ENCODE measurements around the gene TP53BP2.
"Not testable (repeated sequence)": the region's sequence is repeated elsewhere in the genome, so short reads cannot be mapped to it uniquely, and the experiment has no call there.

TP53BP2 gene

DNA sequence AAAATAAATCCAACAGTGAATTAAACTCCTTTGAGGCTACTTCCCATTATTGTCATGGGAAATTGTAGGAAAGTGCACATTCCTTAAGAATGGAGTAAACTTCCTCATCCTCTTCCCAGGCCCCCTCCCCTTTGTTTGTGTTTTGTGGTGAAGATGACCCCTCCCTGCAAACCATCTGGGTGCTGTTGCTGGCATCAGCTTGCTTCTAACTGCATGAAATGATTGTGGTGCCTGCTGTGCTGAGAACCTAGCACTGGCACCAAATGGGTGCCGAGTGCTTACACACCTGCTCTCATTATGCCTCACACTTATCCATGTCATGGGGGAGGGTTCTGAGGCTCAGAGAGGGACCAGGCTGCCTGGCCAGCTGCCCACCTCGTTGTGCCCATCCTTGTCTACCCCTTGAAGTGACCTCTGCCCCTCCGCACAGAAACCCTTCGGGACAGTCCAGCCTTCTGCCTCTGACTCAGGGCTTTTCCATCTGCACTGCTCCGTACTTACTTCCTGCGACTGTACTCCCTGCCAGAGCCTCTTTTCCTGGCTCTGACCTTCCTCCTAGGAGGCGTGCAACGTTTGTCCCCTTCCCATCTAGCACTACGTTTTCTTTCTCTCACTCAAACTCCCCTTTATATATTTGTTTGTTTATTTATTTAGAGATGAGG, 102.8 kb downstream of the TP53BP2 start:
- no peak for DNase-seq (ENCODE audit: low spot score)

DNA sequence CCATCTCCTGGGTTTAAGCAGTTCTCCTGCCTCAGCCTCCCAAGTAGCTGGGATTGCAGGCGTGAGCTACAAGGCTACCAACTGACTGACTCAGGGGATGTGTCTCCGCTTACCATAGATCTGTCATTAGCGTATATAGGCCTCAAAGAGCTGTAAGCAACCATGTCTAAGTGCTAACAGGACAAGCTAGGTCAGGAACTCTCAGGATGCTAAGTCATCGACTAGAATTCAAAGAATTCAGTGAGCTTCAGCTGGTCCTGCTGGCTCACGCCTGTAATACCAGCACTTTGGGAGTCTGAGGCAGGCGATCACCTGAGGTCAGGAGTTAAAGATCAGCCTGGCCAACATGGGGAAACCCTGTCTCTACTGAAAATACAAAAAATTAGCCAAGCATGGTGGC, 103.9 kb downstream of the TP53BP2 start:
- DNase-seq (ENCODE audit: low spot score) = no peak

DNA sequence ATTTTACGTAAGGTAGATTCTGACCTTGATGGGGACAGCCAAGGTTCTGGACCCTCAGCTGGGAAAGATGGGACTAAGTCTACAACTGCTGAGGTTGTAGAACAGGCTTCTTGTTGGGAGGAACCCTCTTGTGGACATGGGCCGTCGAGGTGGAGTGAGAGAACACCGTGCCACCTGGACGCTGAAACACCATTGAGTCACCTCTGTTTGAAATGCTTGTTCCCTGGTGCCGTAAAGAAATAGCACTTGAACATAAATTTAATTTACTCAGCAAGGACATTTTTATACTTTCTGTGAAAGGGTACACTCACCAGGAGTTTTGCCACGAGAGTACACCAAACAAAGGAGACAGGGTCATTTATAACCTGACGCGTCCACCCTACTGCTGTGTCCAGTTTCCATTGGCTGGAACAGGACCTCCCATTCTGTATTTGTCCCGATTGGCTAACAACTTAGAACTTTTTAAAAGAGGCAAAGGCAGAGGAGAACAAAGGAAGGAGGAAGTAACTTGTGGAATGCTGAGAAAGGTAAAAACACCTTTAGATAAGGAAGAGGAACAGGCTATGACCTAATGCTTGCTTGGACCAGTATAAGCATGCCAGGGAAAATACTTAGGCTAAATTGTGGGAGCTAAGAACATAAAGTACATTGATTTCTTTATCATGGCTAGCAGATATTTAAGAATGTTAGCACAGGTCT, 105.6 kb downstream of the TP53BP2 start:
- DNase-seq (ENCODE audit: low spot score) = not testable (repeated sequence)

DNA sequence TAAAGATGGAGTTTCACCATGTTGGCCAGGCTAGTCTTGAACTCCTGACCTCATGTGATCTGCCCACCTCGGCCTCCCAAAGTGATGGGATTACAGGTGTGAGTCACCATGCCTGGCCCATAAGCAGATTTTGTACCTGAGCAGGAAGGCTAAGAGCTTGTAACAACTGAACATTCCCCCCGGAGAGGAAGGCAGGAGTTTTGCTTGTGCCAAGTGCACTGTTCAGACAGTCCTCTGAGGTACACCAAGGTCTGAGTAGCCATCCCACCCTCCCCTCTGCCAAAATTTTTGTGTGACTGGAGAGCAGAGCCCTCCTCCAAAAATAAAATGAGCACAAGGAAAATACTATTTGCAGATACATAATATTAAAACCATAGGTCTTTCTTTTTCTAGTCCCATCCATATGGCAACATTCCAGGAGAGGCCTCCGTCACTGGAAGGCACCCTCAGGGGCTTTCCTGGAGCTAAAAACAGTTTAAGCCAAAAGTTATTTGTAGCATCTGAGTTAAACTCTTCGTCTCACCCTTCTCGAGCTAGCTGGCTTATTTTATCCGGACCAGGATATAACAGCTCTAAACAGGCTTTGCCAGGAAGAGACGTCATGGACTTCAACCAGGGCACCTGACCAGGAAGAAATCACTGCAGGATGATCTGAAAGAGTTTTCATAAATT, 106.2 kb downstream of the TP53BP2 start:
- DNase-seq (ENCODE audit: low spot score) = no peak

DNA sequence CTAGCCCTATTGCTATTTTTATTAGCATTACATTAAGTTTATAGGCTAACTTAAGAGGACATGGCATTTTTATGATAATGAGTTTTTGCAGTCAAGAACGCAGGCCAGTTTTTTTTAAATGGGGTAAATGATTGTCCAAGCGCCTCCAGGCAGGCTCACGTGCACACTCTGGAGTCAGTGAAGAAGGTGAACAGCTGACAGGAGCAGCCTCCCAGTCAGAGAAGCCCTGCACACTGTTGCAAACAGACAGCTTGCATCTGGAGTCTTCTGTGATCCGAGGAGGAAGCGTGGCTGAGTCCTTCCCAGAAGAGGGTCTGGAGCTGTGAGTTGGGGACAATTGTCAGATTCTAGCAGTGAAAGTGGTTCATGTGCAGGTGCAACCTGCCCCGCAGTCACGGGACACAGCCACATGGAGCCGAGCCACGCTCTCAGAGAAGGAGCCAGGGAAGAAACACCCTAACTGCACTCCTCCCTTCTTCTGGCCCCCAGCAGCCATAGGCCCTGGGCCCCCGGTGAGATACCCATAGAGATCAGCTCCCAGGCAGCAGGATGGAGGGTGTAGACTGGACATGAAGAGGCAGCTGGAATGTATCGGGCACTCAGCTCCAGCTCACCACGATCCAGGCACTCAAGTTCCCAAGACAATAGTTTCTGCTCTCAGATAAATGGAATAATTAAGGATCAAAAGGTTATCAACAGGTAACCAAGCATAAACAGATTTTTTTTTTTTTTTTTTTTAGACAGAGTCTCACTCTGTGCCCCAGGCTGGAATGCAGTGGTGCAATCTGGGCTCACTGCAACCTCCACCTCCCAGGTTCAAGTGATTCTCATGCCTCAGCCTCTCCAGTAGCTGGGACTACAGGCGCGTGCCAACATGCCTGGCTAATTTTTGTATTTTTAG, 107.0 kb downstream of the TP53BP2 start:
- no peak for DNase-seq (ENCODE audit: low spot score)

DNA sequence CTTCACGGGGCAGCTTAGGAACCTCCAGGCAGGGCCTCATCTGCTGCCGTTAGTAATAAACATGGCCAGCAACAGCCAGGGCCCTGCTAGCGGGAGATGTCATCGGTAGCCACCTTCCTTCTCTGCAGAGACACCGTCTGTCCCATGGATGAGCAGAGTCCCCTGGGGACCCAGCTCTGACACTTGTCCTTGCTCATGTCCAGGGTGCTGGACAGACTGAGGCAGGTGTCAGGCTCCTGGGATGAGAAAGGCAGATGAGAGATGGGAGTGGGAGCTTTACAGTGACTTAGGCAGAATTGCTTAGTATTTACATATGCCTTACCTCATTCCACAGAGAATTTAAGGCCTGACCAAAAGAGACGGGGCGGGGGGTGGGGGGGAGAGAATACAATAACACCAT, 108.4 kb downstream of the TP53BP2 start:
- no peak for DNase-seq (ENCODE audit: low spot score)

DNA sequence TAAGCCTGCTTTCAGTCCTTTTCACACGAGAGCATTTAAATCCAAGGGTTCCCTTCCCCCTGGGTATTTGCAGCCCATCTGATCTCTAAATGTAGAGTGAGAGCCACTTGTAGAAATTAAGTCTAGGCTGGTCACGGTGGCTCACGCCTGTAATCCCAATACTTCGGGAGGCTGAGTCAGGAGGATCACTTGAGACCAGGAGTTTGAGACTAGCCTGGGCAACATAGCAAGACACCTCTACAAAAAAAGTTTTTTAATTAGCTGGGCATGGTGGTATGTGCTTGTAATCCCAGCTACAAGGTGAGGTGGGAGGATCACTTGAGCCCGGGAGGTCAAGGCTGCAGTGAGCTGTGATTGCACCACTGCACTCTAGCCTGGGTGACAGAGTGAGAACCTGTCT, 109.1 kb downstream of the TP53BP2 start:
- not testable (repeated sequence) for DNase-seq (ENCODE audit: low spot score)

DNA sequence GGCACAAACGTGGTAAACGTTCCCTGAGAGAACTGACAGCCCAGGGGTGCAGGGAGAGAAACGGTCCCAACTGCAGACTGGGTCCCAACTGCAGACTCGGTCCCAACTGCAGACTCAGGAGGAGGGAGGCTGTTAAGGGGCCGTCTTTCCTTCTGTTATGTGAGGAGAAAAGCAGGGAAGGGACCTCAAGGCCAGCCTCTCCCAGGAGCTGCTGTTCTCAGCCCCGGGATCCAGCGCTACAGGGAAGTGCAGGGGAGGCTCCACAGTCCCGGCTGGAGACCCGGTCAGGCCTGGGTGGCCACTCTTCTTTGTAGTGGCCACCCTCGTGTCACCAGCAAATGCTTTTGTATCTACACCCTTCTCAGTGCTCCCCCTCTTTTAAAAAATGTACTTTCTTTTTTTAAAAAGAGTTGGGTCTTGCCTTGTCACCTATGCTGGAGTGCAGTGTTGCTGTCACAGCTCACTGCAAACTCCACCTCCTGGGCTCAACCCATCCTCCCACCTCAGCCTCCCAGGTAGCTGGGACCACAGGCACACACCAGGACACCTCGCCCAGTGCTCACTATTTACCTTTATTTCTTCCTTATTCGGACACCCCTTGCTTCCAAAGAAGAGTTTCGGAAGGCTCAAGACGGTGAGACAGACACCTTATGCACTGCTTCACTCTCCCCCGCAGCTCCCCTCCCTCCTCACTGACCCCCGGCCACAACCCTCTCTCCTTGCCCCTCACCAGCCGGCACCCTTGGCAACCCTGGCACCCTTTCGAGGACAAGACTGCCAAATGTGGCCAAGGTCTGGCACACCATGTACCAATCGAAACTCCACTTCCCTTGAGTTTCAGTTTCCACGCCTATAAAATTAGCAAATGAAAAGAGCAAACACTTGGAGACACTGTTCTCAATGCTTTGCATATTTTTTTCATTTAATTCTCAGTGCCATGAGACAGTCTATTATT, 111.6 kb downstream of the TP53BP2 start:
- no peak for DNase-seq (ENCODE audit: low spot score)

DNA sequence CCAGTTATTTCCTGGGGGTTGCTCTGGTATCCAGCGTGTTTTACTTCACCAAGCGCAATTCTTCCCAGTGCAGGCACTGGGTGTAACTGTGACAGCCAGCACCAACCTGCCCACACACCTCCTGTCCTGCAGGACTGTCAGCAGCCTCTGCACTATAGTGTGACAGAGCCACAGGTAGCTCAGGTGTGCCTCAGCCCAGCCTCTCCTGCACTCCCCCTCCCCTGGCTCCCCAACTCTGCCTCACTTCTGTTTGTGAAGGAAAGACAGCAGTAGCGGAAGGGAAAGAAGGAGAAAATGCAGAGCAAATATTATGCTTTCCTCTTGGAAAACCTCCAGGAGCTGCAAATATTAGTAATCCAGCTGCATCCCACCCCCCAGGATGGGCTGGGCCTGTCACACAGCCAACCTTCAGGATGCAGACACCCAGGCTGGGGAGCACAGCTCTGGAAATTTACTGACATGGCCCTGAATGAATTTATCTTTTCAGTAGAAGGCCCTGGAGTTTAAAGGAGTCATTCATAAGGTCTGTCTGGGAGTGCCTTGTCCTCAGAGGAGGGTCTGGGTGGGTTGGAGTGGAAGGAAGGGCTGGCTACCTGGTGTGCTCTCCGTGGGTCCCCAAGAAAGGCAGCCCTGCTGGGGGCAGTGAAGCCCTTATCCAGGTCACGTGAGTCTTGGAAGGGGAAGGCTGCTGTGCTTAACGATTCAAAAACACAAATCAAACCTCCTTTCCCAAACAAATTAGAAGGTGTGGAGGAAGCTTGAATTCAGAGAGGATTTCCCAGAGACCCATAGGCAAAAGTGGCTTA, 112.6 kb downstream of the TP53BP2 start:
- no peak for DNase-seq (ENCODE audit: low spot score)

DNA sequence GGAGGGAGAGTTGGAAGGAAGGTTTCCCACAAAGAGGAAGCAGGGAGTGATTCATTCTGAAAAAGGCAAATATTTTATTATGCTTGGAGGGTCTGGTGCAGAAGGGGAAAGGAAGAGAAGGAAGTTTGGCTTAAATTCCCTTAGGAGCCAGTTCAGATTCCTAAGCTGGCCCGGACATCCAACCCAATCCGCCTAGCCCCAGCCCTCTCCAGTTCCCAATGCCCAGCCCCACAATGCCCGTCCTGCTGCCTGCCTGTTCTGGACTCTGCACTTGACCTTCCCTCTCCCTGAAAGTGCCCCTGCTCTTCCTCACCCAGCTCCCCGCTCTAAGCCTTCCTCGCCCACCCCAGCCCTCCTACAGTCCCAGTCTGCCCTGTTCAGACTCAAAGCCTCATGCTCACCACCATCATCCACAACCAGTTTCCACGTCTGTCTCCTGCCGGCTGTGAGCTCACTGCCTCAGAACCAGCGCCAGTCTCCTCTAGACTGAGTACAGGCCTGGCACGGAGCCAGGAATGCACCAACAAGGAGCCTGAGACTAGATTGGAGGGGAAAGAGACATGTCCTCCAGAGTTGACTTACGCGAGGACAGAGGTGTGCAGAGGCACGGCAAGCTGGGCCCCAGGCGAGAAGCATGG, 114.5 kb downstream of the TP53BP2 start:
- DNase-seq (ENCODE audit: low spot score) = no peak

DNA sequence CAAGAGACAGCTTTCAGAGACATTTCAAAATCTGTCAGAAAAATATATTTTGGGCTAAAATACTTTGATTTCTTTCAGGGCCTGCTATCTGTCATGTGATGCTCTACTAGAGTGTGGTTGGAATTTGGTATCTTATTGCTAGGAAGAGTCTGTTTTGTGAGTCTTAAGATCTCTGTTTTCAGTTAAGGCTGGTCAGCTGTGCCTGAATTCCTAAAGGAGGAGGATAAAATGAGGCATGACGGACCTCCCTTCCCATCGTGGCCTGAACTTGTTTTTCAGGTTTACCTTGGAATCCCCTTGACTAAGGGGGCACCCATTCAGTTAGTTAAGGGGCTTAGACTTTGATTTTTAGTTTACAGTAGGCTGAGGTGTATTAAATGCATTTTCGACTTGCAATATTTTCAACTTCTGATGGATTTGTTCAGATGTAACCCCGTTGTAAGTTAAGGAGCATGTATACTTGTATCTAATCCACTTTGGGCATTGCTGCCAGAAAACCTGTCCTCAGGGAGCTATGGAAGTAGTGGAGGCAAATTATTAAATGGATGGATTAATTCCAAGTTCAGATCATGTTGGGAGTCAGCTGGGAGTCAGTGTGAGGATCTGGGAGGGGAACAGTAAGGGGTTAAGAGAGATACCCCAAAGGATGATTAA, 115.1 kb downstream of the TP53BP2 start:
- no peak for DNase-seq (ENCODE audit: low spot score)

DNA sequence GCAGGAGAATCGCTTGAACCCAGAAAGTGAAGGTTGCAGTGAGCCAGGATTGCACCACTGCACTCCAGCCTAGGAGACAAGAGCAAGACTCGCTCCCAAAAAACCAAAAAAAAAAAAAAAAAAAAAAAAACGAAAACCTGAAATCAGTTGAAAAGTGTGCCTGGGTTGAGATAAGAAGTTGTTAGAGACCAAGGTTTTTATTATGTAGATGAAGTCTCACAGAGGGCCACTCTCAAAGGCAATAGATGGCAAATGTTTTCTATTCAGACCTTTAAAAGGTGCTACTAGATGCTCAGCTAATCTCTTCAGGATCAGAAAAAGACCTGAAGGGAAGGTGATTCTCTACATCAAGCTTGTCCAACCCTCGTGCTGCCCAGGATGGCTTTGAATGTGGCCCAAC, 115.8 kb downstream of the TP53BP2 start:
- no peak for DNase-seq (ENCODE audit: low spot score)

Data from RKO (cell line).